Fibroblast of the conjunctiva (primary cell): Measurements from ENCODE around the gene CD3D.

Experiments
- DNase-seq: peaks from one replicate; pipeline ENCODE4 v3.0.0-alpha.2; 2010; ENCODE audit warnings: low read depth

Gene CD3D

DNA sequence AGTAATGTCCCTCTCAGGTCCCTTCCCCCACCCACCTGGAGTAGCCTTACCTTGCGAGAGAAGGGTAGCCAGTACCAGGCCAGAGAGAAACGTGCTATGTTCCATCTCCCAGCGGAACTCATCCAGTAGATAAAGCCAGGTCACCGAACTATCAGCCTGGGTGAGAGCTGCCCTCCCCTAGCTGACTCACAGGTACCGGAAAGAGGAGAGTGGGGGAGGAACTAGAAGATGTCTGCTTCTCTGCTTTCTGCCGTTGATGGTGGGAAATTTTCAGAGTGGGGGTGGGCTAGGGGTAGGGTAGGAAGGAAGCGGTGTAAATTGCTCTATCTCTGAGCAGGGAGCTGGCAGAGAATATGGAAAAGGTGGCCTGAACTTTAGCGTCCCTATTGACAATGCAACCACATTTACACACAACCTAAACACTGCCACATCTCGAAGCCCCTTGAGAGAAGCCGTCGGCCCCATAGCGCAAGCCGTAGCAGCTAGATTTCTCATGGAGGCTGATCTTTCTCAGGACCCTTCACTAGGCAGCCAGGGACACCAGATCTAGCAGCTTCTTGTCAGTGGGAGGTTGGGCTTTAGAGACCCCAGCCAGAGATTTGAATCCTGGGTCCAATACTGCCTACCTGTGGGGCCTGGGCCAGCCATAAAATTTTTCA, at the start of gene CD3D:
Gene CD3D (minus strand): TSS at position 203 of the 659 bp plus-strand sequence. CDS start 98 bp downstream, at position 105.
- no peak for DNase-seq

DNA sequence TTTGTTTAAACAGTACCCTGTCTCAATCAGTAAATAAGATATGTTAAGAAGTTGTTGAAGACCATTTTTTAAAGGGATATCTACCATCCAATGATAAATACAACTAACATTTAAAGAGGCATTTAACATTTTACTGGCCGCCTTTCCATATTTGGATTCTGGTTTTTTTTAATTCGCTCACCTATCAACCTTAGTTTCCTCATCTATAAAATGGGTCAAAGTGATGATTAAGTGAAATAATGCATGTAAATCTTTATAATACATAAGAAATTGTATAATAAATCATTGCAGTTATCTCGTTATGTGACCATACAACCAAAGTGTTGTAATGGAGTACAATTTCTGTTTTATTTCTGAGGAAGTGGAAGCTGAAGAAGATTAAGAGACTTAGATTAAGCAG, 41.2 kb upstream of the CD3D start:
- no peak for DNase-seq

DNA sequence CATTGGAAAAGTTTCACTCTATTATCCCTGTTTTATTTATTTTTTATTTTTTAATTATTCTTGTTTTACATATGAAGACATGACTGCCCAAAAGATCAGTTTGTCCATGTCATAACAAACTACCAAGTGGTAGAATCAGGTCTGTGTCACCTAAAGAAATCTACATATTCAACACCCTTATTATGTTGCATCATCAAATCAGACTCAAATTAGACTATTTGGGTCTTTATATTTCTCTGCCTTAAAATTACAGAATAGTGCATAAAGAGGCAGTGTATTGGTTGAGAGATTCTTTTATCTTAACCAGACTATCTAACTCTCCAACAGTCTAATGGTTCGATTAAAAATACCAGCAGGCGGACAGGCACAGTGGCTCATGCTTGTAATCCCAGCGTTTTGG, 40.4 kb upstream of the CD3D start:
- no peak for DNase-seq

DNA sequence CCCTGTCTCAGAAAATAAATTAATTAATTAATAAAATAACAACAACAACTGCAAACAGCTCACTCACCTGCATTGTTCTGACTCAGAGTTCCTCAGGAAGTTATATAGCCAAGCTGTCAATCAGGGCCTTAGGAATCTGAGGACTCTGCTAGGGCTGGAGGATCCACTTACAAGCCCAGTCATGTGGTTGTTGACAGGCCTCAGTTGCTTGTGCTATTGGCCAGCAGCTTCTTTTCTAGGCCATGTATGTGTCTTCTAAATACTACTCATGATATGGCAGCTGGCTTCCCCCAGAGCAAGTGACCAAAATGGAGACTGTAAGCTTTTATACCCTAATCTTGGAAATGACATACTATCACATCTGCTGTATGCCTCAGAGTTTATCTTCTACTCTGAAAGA, 38.1 kb upstream of the CD3D start:
- DNase-seq: no peak

DNA sequence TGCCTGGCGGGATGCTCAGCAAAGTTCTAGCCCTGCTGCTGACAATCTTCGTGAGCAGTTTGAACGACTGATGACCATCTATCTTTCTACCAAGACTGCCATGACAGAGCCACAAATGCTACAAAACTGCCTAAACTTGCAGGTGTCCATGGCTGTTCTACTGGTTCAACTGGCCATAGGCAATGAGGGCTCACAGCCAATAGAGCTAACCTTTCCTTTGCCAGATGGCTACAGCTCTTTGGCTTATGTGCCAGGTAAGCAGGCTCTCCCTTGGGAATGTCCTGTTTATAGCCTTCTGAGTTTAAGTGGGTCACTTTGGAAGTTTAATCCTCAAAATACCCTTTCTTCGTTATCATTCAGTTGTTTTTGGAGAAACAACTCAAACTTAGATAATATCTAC, 37.0 kb upstream of the CD3D start:
- DNase-seq: no peak

DNA sequence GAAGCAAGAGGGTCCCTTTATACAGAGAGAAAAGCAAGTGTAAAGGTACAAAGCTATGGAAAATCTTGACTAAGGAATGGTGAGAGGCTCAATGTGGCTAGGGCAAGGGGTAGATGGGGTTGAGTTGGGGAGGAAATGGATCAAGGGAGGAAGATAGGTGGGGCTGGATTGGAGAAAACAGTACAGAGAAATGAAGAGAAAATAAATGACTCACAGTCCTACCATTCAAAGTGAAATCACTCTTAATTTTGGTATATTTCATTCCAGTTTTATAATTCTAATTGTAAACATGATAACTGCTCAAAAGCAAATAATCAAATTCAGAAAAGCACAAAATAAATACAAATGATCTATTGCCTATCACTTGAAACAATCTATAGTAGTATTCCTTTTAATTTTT, 33.5 kb upstream of the CD3D start:
- DNase-seq: no peak

DNA sequence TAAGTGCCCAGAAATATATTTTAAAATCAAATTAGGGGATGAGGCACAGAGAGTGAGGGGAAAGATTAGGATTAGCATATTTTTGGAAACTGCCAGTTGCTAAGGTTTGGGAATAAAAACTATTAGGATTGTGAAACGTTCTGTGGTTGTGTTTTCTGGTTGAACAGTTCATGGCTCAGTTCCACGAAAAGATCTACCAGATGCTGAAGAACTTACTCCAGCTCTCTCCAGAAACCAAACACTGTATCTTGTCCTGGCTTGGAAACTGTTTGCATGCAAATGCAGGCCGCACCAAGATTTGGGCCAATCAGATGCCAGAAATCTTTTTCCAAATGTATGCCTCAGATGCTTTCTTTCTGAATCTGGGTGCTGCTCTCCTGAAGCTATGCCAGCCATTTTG, 32.2 kb upstream of the CD3D start:
- DNase-seq: no peak

DNA sequence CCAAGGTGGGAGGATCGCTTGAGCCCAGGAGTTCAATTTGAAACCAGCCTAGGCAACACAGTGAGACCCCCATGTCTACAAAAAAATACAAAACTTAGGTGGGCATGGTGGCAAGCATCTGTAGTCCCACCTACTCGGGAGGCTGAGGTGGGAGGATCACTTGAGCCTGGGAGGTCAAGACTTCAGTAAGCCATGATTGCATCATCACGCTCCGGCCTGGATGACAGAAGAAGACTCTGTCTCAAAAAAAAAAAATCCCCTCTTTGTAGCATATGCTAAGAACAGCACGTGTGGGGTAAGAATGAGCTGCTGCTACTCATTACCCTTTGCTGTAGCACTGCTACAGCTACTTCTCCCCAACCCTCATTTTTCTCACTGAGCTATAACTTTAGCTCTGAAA, 31.4 kb upstream of the CD3D start:
- DNase-seq: no peak

DNA sequence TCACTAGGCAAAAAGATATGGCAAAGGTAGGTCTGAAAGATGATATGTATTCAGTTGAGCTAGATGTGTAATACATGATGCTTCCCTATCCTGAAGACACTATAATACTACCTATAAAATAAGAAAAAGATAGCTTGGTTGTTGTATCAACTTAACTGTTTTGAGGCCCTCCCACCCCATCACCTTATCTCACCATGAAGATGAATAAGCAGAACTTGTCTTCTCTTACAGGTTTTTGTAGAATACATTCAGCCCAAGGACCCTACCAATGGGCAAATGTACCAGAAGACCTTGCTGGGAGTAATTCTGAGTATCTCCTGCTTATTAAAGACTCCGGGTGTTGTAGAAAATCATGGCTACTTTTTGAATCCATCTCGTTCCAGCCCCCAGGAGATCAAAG, 30.8 kb upstream of the CD3D start:
- DNase-seq: no peak

DNA sequence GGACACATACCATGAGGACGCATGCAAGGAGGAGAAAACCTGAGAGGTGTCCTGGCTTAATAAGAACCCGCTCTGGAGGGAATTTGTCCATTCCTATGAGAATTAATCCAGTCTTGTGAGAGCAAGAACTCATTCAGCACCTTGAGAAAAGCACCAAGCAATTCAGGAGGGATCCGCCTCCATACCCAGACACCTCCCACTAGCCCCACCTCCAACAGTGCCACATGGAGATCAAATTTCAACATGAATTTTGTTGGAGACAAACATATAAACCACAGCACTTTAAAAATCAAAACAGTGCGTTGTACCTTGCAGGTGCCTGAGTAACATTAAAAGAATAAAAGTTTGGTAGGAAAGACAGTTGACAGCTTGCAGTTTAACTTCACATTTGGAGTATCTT, 28.3 kb upstream of the CD3D start:
- no peak for DNase-seq

DNA sequence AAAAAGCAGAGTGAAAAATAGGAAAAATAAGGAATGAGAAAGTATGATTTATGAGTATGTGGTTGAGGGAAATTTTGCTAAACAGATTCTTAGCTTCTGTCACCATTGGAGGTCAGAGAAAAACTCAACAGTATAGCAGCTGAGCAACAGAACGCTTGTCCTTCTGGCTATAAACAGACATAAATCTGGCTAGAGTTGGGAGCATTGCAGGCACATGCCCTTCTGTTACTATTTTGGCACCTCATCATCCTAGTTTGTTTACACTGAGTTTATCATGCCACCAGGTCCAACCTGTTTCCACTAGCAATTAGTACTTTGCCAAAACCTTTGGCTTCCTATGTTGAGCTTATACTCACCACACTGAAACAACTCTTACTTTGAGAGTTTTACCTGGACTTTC, 23.8 kb upstream of the CD3D start:
- no peak for DNase-seq

DNA sequence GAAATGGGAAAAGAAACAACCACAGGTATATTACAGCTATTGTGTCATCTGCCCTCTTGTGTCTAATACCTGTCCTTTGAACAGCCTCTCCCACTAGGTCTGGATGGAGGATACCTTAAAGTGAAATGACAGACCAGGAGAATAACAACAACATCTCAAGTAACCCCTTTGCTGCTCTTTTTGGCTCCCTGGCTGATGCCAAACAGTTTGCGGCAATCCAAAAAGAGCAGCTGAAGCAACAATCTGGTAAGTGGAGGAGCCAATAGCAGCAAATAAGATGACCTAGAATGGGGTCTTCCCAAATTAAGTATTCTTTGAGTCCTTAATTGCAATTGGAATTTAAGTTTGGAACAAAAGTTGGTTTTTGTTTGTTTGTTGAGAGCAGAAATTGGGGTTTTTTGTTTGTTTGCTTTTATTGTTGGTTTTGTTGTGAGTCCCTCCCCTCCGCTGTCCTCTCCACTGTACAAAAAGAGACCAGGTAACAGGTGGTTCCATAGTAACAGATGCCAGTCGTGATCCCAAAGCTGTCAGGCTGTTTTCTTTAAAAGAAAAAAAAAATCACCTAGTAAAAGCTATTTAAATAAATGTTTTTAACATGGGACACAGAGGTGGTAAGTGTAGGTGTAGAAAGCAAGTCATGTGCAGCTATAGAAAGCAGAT, 22.6 kb upstream of the CD3D start:
- no peak for DNase-seq

DNA sequence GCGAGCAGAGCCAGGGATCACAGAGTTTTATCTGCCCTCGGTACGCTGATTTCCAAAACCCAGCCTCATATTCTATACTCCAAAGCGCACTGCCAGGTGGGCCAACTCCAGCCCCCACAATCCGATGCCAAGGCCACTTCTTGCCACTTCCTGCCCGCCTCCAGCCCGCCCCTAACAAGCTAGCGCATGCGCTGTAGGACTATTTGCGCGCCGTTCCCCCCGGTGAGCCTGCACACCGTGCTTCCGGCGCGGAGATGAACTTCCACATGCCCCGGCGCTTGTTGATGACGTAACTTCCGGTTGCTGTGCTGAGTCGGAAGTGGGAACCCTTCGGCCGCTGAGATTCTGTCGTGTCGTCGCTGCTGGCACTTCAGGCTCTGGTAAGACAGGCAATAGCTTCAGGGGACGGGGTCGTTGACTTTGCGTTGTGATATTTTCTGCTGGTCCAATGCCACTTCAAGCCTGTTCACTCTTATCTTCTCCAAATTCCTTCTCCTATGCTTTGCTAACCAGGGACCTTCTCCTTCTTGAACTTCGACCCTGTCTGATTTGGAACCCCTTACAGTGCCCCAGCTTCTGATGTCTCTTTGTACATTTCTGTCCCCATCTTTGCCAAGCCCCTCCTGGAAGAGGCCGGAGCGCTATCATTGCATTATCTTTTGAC, 16.9 kb upstream of the CD3D start, which contains the start of gene UBE4A:
Gene UBE4A (plus strand): TSS at position 306 of the 664 bp plus-strand sequence. CDS start 5,481 bp downstream, outside the sequence.
- DNase-seq: peak; percentile 84

DNA sequence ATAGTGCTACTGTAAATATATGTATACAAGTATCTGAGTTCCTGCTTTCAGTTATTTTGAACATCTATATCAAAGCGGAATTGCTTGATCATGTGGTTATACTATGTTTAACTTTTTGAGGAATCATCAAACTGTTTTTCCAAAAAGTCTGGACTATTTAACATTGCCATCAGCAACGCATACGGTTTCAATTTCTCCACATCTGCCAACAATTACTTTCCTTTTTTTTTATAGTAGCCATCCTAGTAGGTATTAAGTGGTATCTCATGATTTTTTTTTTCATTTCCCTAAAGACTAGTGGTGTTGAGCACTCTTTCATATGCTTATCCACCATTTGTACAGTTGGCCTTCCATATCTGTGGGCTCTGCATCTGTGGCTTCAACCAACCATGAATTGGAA, 15.6 kb upstream of the CD3D start:
- no peak for DNase-seq

DNA sequence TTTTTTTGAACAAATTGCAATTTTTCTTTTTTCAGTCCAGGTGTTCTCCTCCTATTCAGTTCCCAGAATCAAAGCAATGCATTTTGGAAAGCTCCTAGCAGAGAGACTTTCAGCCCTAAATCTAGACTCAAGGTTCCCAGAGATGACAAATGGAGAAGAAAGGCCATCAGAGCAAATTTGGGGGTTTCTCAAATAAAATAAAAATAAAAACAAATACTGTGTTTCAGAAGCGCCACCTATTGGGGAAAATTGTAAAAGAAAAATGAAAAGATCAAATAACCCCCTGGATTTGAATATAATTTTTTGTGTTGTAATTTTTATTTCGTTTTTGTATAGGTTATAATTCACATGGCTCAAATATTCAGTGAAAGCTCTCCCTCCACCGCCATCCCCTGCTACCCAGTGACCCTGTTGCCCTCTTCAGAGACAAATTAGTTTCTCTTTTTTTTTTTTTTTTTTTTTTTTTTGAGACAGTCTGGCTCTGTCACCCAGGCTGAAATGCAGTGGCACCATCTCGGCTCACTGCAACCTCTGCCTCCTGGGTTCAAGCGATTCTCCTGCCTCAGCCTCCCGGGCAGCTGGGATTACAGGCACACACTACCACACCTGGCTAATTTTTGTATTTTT, 10.7 kb upstream of the CD3D start:
- no peak for DNase-seq

DNA sequence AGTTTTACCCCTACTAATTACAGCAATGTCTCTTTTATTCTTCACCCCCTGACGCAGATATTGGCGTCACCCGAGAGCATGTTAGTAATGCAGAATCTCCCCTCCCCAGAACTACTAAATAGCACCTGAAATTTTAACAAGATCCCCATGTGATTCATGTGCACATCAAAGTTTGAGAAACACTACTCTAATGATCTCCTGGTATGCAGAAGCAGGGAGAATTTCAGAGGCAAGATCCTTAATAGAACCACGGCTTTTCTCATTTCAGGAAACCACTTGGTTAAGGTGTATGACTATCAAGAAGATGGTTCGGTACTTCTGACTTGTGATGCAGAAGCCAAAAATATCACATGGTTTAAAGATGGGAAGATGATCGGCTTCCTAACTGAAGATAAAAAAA, 7.0 kb upstream of the CD3D start:
- no peak for DNase-seq

DNA sequence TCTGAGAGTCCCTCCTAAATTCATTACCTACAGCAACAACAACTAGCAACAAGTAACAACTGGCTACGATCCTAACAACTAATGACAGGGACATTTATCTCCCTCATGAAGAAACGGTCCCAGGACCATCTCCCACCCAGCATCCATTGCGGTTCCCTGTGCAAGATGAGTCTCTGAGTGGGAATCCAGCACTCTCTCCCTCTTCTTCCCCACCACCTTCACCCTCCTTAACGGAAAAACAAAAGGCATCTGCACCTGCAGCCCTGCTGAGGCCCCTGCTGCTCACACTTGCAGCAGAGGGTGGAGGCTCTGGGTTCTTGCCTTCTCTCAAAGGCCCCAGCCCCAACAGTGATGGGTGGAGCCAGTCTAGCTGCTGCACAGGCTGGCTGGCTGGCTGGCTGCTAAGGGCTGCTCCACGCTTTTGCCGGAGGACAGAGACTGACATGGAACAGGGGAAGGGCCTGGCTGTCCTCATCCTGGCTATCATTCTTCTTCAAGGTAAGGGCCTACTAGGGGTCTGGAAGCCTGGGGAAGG, 1.5 kb upstream of the CD3D start, which contains the start of gene CD3G:
Gene CD3G (plus strand): TSS at position 364 of the 535 bp plus-strand sequence. CDS start 80 bp downstream, at position 444.
- no peak for DNase-seq

DNA sequence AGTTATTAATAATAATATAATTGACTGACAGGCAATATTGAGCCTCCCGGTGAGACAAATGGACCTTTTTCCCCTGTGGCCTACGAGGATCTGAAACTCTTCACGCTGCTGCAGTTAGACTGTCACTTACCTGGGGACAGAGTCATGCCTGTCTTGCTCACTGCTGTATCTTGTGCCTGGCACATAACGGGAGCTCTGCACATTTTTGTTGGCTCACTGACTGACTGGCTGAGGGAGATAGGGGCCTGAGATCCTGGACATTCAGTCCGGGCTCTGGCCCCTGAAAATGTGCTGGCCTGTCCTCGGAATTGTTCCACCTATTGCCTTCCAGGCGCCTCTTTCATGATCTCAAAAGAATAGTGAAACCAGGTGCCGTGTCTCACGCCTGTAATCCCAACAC, 743 bp upstream of the CD3D start:
- DNase-seq: no peak

DNA sequence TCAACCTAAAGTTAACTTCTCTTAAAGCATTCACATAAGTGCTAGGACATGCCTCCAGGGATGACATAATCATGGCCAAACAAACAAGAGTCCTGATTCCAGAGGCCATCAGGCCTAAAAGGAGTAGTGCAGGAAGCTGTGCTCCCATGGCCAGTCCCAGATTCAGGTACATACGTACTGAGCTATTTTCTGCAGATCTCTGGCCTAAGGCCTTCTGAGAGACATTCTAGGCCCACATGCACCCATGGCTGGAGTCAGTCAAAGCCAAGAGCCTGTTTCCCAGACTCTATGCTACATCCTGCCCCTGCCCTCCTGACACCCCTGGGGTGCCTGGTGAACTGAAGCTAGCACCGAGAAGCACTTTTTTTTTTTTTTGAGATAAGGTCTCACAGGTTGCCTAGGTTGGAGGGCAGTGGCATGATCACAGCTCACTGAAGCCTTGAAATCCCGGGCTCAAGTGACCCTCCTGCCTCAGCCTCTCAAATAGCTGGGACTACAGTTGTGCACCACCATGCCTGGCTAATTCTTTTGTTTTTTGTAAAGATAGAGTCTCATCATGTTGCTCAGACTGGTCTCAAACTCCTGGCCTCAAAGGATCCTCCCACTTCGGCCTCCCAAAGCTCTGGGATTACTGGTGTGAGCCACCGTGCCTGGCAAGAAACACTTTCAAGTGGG, 553 bp downstream of the CD3D start:
- no peak for DNase-seq

DNA sequence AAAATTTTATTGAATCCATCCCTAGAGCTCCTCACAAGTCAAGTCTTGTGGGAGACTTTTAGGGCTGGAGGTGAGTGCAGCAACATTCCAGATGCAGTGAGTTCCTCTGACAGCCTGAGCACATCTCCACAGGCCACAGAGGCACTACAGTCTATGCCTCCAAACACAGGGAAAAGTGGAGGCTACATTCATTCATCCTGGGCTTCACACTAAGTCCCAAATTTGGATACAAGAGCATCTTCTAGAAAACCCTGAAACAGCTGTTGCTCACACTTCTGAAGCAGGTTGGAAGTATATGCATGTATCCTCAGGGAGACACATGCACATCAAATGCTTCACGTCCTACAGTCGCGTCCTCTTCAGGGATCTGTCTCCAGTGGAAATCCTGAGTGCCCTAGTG, 1.2 kb downstream of the CD3D start:
- no peak for DNase-seq

DNA sequence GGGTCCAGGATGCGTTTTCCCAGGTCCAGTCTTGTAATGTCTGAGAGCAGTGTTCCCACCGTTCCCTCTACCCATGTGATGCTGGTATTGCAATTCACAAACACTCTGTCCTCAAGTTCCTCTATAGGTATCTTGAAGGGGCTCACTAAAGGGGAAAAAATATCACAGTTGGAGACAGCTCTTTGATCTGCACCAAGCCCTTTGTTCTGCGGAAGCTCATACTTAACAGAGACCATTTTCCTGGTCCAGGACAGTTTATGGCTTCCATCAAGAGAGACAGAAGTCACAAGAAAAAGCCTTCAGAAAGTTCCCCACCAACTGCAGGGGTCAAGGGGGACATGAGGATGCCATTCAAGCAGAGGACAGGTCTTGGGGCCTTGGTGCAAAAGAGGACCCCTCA, 2.1 kb downstream of the CD3D start:
- no peak for DNase-seq
